Gastrocnemius medialis (tissue), 4 donors: ENCODE measurements around the gene CNTN4.

ENCODE experiments used
- CTCF ChIP-seq, 5 experiments: fragments of 450-650 bp in 3 of 5; fragments of 200-600 bp in 2 of 5; sonication (generic) in 2 of 5; IDR thresholded peaks in 4 of 5; conservative IDR thresholded peaks in 1 of 5; 1 replicate in 4 of 5; 2 replicates in 1 of 5; pipeline ENCODE4 v1.5.1; 2016 to 2019; ENCODE audit warnings: antibody characterized with exemption in 5 of 5, mild to moderate bottlenecking in 3 of 5, moderate library complexity in 3 of 5
- POLR2A ChIP-seq, 2 donors: fragments of 450-650 bp; IDR thresholded peaks; one replicate each; pipeline ENCODE4 v1.6.1; 2017; ENCODE audit warnings: antibody characterized with exemption in 2 of 2, mild to moderate bottlenecking in 2 of 2, moderate library complexity in 2 of 2

- no peak for TF ChIP-seq POLR2A (IDR thresholded peaks at IDR 0.05)
- TF ChIP-seq CTCF (IDR thresholded peaks at IDR 0.05 in 4 of 5, conservative IDR thresholded peaks at IDR 0.05 in 1 of 5), result no peak
Measured at GRCh38 chr3:2484162-2485026, 385.7 kb downstream of the CNTN4 start.
